ENCODE measurements around the gene ATP6V0A4.

Gene ATP6V0A4

DNA sequence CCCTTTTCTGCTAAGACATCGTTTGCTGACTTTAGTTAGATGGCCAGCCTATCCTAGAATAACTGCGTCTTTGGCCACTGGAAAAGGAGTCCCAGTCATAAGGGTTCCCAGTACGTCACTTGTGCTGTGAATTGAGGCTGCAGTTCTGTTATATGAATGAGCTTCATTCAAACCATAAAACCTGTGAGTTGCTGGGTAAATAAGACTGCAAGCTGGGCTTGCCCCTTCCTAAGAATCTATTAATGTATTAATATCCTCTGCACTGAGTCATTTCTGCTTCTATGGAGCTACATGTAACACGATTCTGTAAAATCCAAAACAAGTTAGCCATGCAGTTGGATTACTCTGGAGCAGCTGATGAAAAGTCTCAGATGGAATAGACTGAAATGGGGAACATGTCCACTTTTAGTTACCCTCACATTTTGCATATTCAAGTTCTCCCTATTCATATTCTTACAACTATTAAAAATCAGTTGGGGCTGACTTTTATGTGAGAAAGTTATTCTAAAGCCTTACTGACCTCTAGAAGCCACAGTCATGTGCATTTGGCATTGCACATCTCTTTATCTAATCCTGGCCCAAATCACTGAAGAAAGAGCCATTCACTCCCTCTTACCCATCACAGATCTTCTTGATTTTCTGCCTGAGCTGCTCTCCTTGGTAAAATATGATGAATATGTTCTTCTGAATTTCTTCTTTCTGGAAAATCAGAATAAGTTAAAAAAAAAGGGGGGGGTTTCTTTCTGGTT lies 42.0 kb downstream of the ATP6V0A4 start:
- TF ChIP-seq CSDC2 (CRISPR knock-in tag; IDR thresholded peaks at IDR 0.05) (no peak), SNAI2 (CRISPR knock-in tag; IDR thresholded peaks at IDR 0.05) (no peak), ZFP3 (CRISPR knock-in tag; IDR thresholded peaks at IDR 0.05) (no peak), ZNF565 (CRISPR knock-in tag; conservative IDR thresholded peaks at IDR 0.05; ENCODE audit: low read depth) (no peak), ISL1 (CRISPR knock-in tag; IDR thresholded peaks at IDR 0.05) (no peak), ZFP30 (CRISPR knock-in tag; IDR thresholded peaks at IDR 0.05) (no peak), TCF4 (CRISPR knock-in tag; IDR thresholded peaks at IDR 0.05; ENCODE audit: borderline replicate concordance) (no peak), GLIS3 (CRISPR knock-in tag; IDR thresholded peaks at IDR 0.05) (no peak), ARNTL (CRISPR knock-in tag; IDR thresholded peaks at IDR 0.05; ENCODE audit: borderline replicate concordance, low read depth) (no peak)
- TF ChIP-seq, protein P1, sequence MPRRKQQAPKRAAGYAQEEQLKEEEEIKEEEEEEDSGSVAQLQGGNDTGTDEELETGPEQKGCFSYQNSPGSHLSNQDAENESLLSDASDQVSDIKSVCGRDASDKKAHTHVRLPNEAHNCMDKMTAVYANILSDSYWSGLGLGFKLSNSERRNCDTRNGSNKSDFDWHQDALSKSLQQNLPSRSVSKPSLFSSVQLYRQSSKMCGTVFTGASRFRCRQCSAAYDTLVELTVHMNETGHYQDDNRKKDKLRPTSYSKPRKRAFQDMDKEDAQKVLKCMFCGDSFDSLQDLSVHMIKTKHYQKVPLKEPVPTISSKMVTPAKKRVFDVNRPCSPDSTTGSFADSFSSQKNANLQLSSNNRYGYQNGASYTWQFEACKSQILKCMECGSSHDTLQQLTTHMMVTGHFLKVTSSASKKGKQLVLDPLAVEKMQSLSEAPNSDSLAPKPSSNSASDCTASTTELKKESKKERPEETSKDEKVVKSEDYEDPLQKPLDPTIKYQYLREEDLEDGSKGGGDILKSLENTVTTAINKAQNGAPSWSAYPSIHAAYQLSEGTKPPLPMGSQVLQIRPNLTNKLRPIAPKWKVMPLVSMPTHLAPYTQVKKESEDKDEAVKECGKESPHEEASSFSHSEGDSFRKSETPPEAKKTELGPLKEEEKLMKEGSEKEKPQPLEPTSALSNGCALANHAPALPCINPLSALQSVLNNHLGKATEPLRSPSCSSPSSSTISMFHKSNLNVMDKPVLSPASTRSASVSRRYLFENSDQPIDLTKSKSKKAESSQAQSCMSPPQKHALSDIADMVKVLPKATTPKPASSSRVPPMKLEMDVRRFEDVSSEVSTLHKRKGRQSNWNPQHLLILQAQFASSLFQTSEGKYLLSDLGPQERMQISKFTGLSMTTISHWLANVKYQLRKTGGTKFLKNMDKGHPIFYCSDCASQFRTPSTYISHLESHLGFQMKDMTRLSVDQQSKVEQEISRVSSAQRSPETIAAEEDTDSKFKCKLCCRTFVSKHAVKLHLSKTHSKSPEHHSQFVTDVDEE (CRISPR knock-in tag; IDR thresholded peaks at IDR 0.05): no peak
- TF ChIP-seq, protein P2, sequence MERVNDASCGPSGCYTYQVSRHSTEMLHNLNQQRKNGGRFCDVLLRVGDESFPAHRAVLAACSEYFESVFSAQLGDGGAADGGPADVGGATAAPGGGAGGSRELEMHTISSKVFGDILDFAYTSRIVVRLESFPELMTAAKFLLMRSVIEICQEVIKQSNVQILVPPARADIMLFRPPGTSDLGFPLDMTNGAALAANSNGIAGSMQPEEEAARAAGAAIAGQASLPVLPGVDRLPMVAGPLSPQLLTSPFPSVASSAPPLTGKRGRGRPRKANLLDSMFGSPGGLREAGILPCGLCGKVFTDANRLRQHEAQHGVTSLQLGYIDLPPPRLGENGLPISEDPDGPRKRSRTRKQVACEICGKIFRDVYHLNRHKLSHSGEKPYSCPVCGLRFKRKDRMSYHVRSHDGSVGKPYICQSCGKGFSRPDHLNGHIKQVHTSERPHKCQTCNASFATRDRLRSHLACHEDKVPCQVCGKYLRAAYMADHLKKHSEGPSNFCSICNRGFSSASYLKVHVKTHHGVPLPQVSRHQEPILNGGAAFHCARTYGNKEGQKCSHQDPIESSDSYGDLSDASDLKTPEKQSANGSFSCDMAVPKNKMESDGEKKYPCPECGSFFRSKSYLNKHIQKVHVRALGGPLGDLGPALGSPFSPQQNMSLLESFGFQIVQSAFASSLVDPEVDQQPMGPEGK (CRISPR knock-in tag; IDR thresholded peaks at IDR 0.05; ENCODE audit: borderline replicate concordance): no peak
- no peak for ATAC-seq

DNA sequence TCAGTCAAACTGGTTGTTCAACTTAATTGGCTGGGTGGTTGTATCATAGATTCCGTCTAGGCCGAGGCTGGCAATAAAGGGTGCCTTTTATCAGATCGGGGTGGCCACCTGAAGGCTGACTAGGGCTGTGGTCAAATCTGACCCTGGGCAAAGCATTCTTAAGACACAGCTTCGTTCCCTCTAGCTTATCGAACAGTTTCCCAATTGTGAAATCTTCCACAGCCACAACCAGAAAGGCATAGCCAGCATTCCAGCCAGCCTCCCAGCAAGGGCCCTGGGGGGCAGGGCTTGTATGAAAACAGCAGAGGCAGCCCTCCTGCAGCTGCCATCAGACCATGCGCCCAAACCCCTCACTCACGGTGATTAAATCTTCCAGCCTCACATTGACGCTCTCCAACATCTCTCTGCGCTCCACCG lies 42.7 kb downstream of the ATP6V0A4 start:
- TF ChIP-seq OSR1 (CRISPR knock-in tag; IDR thresholded peaks at IDR 0.05) (no peak), CSDC2 (CRISPR knock-in tag; IDR thresholded peaks at IDR 0.05) (no peak)
- TF ChIP-seq, protein P2 (CRISPR knock-in tag; IDR thresholded peaks at IDR 0.05; ENCODE audit: borderline replicate concordance): no peak
- TF ChIP-seq, protein P3, sequence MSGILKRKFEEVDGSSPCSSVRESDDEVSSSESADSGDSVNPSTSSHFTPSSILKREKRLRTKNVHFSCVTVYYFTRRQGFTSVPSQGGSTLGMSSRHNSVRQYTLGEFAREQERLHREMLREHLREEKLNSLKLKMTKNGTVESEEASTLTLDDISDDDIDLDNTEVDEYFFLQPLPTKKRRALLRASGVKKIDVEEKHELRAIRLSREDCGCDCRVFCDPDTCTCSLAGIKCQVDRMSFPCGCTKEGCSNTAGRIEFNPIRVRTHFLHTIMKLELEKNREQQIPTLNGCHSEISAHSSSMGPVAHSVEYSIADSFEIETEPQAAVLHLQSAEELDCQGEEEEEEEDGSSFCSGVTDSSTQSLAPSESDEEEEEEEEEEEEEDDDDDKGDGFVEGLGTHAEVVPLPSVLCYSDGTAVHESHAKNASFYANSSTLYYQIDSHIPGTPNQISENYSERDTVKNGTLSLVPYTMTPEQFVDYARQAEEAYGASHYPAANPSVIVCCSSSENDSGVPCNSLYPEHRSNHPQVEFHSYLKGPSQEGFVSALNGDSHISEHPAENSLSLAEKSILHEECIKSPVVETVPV (CRISPR knock-in tag; IDR thresholded peaks at IDR 0.05): no peak
- ATAC-seq: no peak

DNA sequence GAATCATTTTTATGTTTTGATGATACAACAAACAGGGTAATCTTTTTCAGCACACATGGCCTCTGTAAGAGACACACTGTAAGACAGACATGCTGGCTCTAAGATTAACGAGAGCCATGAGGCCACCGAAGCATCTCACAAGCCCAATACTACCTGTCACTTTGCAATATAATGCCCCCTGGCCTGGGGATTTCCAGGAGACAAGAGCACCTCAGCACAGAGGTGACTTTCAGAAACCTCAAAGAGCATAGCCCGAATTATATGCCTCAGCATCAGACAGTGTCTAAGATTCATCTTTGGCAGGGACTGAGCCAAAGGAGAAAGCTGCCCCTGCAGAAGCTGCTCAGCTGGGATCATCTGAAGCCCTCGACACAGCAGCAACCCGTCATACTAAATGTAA lies 44.4 kb downstream of the ATP6V0A4 start:
- no peak for ATAC-seq
- TF ChIP-seq, protein P2 (CRISPR knock-in tag; IDR thresholded peaks at IDR 0.05; ENCODE audit: borderline replicate concordance): no peak
- TF ChIP-seq, protein P4, sequence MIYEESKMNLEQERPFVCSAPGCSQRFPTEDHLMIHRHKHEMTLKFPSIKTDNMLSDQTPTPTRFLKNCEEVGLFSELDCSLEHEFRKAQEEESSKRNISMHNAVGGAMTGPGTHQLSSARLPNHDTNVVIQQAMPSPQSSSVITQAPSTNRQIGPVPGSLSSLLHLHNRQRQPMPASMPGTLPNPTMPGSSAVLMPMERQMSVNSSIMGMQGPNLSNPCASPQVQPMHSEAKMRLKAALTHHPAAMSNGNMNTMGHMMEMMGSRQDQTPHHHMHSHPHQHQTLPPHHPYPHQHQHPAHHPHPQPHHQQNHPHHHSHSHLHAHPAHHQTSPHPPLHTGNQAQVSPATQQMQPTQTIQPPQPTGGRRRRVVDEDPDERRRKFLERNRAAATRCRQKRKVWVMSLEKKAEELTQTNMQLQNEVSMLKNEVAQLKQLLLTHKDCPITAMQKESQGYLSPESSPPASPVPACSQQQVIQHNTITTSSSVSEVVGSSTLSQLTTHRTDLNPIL (CRISPR knock-in tag; IDR thresholded peaks at IDR 0.05; ENCODE audit: low read depth): no peak
- TF ChIP-seq ZFP30 (CRISPR knock-in tag; IDR thresholded peaks at IDR 0.05) (no peak), OSR1 (CRISPR knock-in tag; IDR thresholded peaks at IDR 0.05) (no peak), ZFP3 (CRISPR knock-in tag; IDR thresholded peaks at IDR 0.05) (no peak), CSDC2 (CRISPR knock-in tag; IDR thresholded peaks at IDR 0.05) (no peak), TCF4 (CRISPR knock-in tag; IDR thresholded peaks at IDR 0.05; ENCODE audit: borderline replicate concordance) (no peak), ESRRG (CRISPR knock-in tag; IDR thresholded peaks at IDR 0.05) (no peak), ZC3H10 (CRISPR knock-in tag; IDR thresholded peaks at IDR 0.05) (no peak), RARB (CRISPR knock-in tag; IDR thresholded peaks at IDR 0.05) (no peak)
- TF ChIP-seq, protein P5, sequence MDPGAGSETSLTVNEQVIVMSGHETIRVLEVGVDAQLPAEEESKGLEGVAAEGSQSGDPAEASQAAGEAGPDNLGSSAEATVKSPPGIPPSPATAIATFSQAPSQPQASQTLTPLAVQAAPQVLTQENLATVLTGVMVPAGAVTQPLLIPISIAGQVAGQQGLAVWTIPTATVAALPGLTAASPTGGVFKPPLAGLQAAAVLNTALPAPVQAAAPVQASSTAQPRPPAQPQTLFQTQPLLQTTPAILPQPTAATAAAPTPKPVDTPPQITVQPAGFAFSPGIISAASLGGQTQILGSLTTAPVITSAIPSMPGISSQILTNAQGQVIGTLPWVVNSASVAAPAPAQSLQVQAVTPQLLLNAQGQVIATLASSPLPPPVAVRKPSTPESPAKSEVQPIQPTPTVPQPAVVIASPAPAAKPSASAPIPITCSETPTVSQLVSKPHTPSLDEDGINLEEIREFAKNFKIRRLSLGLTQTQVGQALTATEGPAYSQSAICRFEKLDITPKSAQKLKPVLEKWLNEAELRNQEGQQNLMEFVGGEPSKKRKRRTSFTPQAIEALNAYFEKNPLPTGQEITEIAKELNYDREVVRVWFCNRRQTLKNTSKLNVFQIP (CRISPR knock-in tag; IDR thresholded peaks at IDR 0.05; ENCODE audit: borderline replicate concordance, low read depth): no peak

Measured in SK-N-SH treated with all-trans-retinoic acid at 6 μM for 48 hours (cell line).